ENCODE results near the gene NME7.
"Not testable (repeated sequence)": the region's sequence is repeated elsewhere in the genome, so short reads cannot be mapped to it uniquely, and the experiment has no call there.

Gene NME7

GRCh38 chr1:169289016-169289415 lies 78.6 kb downstream of the NME7 start:
- no peak for TF ChIP-seq Cebpa-rat (IDR thresholded peaks at IDR 0.05)
- no peak overlapping the region for H3K4me3 ChIP-seq
- H3K4me1 ChIP-seq = no peaks in the 10 kb centered on the region
- H3K9me3 ChIP-seq = peaks cover under 1% of the 10 kb centered on the region; the same call in 1 of the 2 replicates
- no peak overlapping the region for H3K9ac ChIP-seq
- no peak overlapping the region for H3K4me2 ChIP-seq
- no peaks in the 10 kb centered on the region for H3K27me3 ChIP-seq
- H3K27ac ChIP-seq = no peak overlapping the region
- no peaks in the 10 kb centered on the region for H4K20me1 ChIP-seq
- no peaks in the 10 kb centered on the region for H3K36me3 ChIP-seq

GRCh38 chr1:169288011-169288414 lies 79.6 kb downstream of the NME7 start:
- TF ChIP-seq Cebpa-rat (IDR thresholded peaks at IDR 0.05) = no peak
- Histone ChIP-seq H3K9me3 (peaks cover 10% of the 10 kb centered on the region), H3K9ac (no peak overlapping the region), H3K27me3 (no peaks in the 10 kb centered on the region), H3K4me1 (no peaks in the 10 kb centered on the region), H4K20me1 (no peaks in the 10 kb centered on the region), H3K27ac (no peak overlapping the region), H3K36me3 (no peaks in the 10 kb centered on the region), H3K4me3 (no peak overlapping the region), H3K4me2 (no peak overlapping the region)

GRCh38 chr1:169287280-169287679 lies 80.3 kb downstream of the NME7 start:
- Histone ChIP-seq H3K9me3 (peaks cover 15% of the 10 kb centered on the region), H3K4me3 (no peak overlapping the region), H3K27me3 (no peaks in the 10 kb centered on the region), H3K4me1 (no peaks in the 10 kb centered on the region), H3K36me3 (no peaks in the 10 kb centered on the region), H3K9ac (no peak overlapping the region), H3K27ac (no peak overlapping the region), H4K20me1 (no peaks in the 10 kb centered on the region), H3K4me2 (no peak overlapping the region)
- TF ChIP-seq Cebpa-rat (IDR thresholded peaks at IDR 0.05) = no peak

- H3K27ac ChIP-seq, H3K9ac ChIP-seq, H3K4me1 ChIP-seq, H3K27me3 ChIP-seq, H3K36me3 ChIP-seq, H3K4me2 ChIP-seq, H4K20me1 ChIP-seq, H3K4me3 ChIP-seq: not testable (repeated sequence)
- H3K9me3 ChIP-seq = peaks cover 38% of the 10 kb centered on the region
These were observed 86.0 kb downstream of the NME7 start for GRCh38 chr1:169281562-169281961.

- Histone ChIP-seq H4K20me1 (no peaks in the 10 kb centered on the region), H3K27ac (no peak overlapping the region), H3K27me3 (no peaks in the 10 kb centered on the region), H3K9ac (no peak overlapping the region), H3K4me2 (no peak overlapping the region), H3K4me1 (no peaks in the 10 kb centered on the region), H3K9me3 (no peaks in the 10 kb centered on the region; the same call in 1 of the 2 replicates), H3K36me3 (no peaks in the 10 kb centered on the region), H3K4me3 (no peak overlapping the region)
- TF ChIP-seq Cebpa-rat (IDR thresholded peaks at IDR 0.05) = no peak
These were observed 96.5 kb downstream of the NME7 start for GRCh38 chr1:169271098-169271497.

GRCh38 chr1:169266133-169266532 lies 101.5 kb downstream of the NME7 start:
- no peak overlapping the region for H3K4me2 ChIP-seq
- H3K4me1 ChIP-seq = peaks cover 9% of the 10 kb centered on the region
- no peaks in the 10 kb centered on the region for H3K36me3 ChIP-seq
- H3K4me3 ChIP-seq = no peak overlapping the region
- no peak for TF ChIP-seq Cebpa-rat (IDR thresholded peaks at IDR 0.05)
- H3K27me3 ChIP-seq = no peaks in the 10 kb centered on the region
- no peaks in the 10 kb centered on the region for H3K9me3 ChIP-seq
- H3K9ac ChIP-seq = no peak overlapping the region
- no peak overlapping the region for H3K27ac ChIP-seq
- no peaks in the 10 kb centered on the region for H4K20me1 ChIP-seq

GRCh38 chr1:169263059-169263458 lies 104.5 kb downstream of the NME7 start:
- Histone ChIP-seq H3K27ac (no peak overlapping the region), H3K4me3 (no peak overlapping the region), H3K4me2 (peak overlapping the region; percentile 28; the same call in 1 of the 2 replicates), H3K4me1 (peaks cover 17% of the 10 kb centered on the region), H3K9ac (no peak overlapping the region), H4K20me1 (no peaks in the 10 kb centered on the region), H3K27me3 (no peaks in the 10 kb centered on the region), H3K9me3 (peaks cover under 1% of the 10 kb centered on the region), H3K36me3 (peaks cover under 1% of the 10 kb centered on the region; the same call in 1 of the 2 replicates)
- no peak for TF ChIP-seq Cebpa-rat (IDR thresholded peaks at IDR 0.05)

- H3K36me3 ChIP-seq = peaks cover 11% of the 10 kb centered on the region; the same call in 1 of the 2 replicates
- H3K27me3 ChIP-seq = no peaks in the 10 kb centered on the region
- H4K20me1 ChIP-seq = no peaks in the 10 kb centered on the region
- no peak for TF ChIP-seq Cebpa-rat (IDR thresholded peaks at IDR 0.05)
- no peak overlapping the region for H3K9ac ChIP-seq
- H3K4me1 ChIP-seq = peaks cover 17% of the 10 kb centered on the region
- no peak overlapping the region for H3K4me2 ChIP-seq
- H3K27ac ChIP-seq = no peak overlapping the region
- H3K9me3 ChIP-seq = peaks cover 13% of the 10 kb centered on the region
- H3K4me3 ChIP-seq = no peak overlapping the region
These were observed 105.7 kb downstream of the NME7 start for GRCh38 chr1:169261884-169262283.

- H3K9ac ChIP-seq = no peak overlapping the region
- H3K4me1 ChIP-seq = peaks cover 17% of the 10 kb centered on the region
- H3K27ac ChIP-seq = no peak overlapping the region
- H3K36me3 ChIP-seq = peaks cover 11% of the 10 kb centered on the region; the same call in 1 of the 2 replicates
- H3K4me2 ChIP-seq = no peak overlapping the region; the same call in 1 of the 2 replicates
- H3K4me3 ChIP-seq = no peak overlapping the region
- peaks cover 13% of the 10 kb centered on the region for H3K9me3 ChIP-seq
- TF ChIP-seq Cebpa-rat (IDR thresholded peaks at IDR 0.05) = no peak
- H3K27me3 ChIP-seq = no peaks in the 10 kb centered on the region
- H4K20me1 ChIP-seq = no peaks in the 10 kb centered on the region
These were observed 107.0 kb downstream of the NME7 start for GRCh38 chr1:169260478-169261151.

- peaks cover 13% of the 10 kb centered on the region for H3K9me3 ChIP-seq
- H4K20me1 ChIP-seq = no peaks in the 10 kb centered on the region
- H3K4me3 ChIP-seq = no peak overlapping the region
- H3K9ac ChIP-seq = no peak overlapping the region
- no peak for TF ChIP-seq Cebpa-rat (IDR thresholded peaks at IDR 0.05)
- no peaks in the 10 kb centered on the region for H3K27me3 ChIP-seq
- H3K4me1 ChIP-seq = peaks cover 17% of the 10 kb centered on the region
- no peak overlapping the region for H3K4me2 ChIP-seq
- peaks cover 11% of the 10 kb centered on the region; the same call in 1 of the 2 replicates for H3K36me3 ChIP-seq
- no peak overlapping the region for H3K27ac ChIP-seq
These were observed 107.8 kb downstream of the NME7 start for GRCh38 chr1:169259816-169260215.

All from BLaER1 (cell line).